GM23248 (cell line): ENCODE data around the gene RHBDF2. TPM values are rescaled to one million over a fixed set of nuclear protein-coding genes. Genes with fewer than 3 reads are reported as not detected.
"Not testable (repeated sequence)": the region's sequence is repeated elsewhere in the genome, so short reads cannot be mapped to it uniquely, and the experiment has no call there.

Experiments used
- DNase-seq: peaks from one replicate; pipeline ENCODE4 v3.0.0-alpha.2; 2015
- H2AFZ ChIP-seq: fragments of 200-600 bp; sonication (generic); 2 replicates; pipeline ENCODE4 v1.6.1; 2016; ENCODE audit warnings: antibody characterized with exemption
- H3F3A ChIP-seq: fragments of 200-600 bp; sonication (generic); 2 replicates; pipeline ENCODE4 v1.6.1; 2016; ENCODE audit warnings: mild to moderate bottlenecking, antibody characterized with exemption, mixed run types; ENCODE audit not compliant: insufficient read depth
- H3K27ac ChIP-seq: fragments of 200-600 bp; sonication (generic); 2 replicates; pipeline ENCODE4 v1.5.1; 2016; ENCODE audit warnings: mild to moderate bottlenecking
- H3K27me3 ChIP-seq: fragments of 200-600 bp; sonication (generic); replicated peaks from 2 replicates; pipeline ENCODE4 v1.6.1; 2016; ENCODE audit warnings: mild to moderate bottlenecking; ENCODE audit not compliant: insufficient read depth
- H3K36me3 ChIP-seq: fragments of 200-600 bp; sonication (generic); 2 replicates; pipeline ENCODE4 v1.6.1; 2016; ENCODE audit warnings: low read depth, mild to moderate bottlenecking
- H3K4me1 ChIP-seq: fragments of 200-600 bp; sonication (generic); 2 replicates; pipeline ENCODE4 v1.6.1; 2016; ENCODE audit warnings: mild to moderate bottlenecking; ENCODE audit not compliant: insufficient read depth
- H3K4me2 ChIP-seq: fragments of 200-600 bp; sonication (generic); one replicate; pipeline ENCODE4 v1.6.1; 2016; ENCODE audit warnings: mild to moderate bottlenecking; ENCODE audit not compliant: unreplicated experiment
- H3K4me3 ChIP-seq: fragments of 200-600 bp; sonication (generic); 2 replicates; pipeline ENCODE4 v1.5.1; 2016; ENCODE audit warnings: mild to moderate bottlenecking
- H3K79me2 ChIP-seq: fragments of 200-600 bp; sonication (generic); 2 replicates; pipeline ENCODE4 v1.6.1; 2016; ENCODE audit warnings: mild to moderate bottlenecking; ENCODE audit not compliant: insufficient read depth
- H3K9ac ChIP-seq: fragments of 200-600 bp; sonication (generic); 2 replicates; pipeline ENCODE4 v1.6.1; 2016; ENCODE audit warnings: mild to moderate bottlenecking
- H3K9me2 ChIP-seq: fragments of 200-600 bp; sonication (generic); 2 replicates; pipeline ENCODE4 v1.6.1; 2016; ENCODE audit warnings: mixed run types, mild to moderate bottlenecking, moderate library complexity; ENCODE audit not compliant: insufficient read depth
- H3K9me3 ChIP-seq: fragments of 200-600 bp; sonication (generic); one replicate; pipeline ENCODE4 v1.6.1; 2017; ENCODE audit warnings: low read depth
- H4K20me1 ChIP-seq: fragments of 200-600 bp; sonication (generic); 2 replicates; pipeline ENCODE4 v1.6.0; 2016; ENCODE audit not compliant: insufficient read depth
- EZH2 ChIP-seq: fragments of 200-600 bp; sonication (generic); IDR thresholded peaks from 2 replicates; pipeline ENCODE4 v1.6.1; 2018; ENCODE audit warnings: antibody characterized with exemption, mild to moderate bottlenecking; ENCODE audit not compliant: insufficient read depth, poor library complexity, severe bottlenecking
- EZH2phosphoT487 ChIP-seq: fragments of 200-600 bp; sonication (generic); IDR thresholded peaks from 2 replicates; pipeline ENCODE4 v1.6.1; 2018; ENCODE audit warnings: antibody characterized with exemption, moderate library complexity, mild to moderate bottlenecking, low read depth; ENCODE audit not compliant: insufficient read depth
- WGBS, 2 experiments: methylation state at CpG; one replicate each; pipeline ENCODE4 v1.1.6; 2015 to 2017; ENCODE audit warnings: low lambda C conversion rate in 2 of 2, low coverage in 1 of 2; ENCODE audit errors: missing lambda C conversion rate in 2 of 2; 5-methylcytosine and 5-hydroxymethylcytosine counted together
- in situ Hi-C: fragments of 300-500 bp; cut with MboI; formaldehyde crosslinking; loops from 2 replicates; pipeline ENCODE4 v1.15.0; 2020
- polyA plus RNA-seq: library from polyadenylated mRNA; unstranded; fragments of >200 nt; fragmentation: Nextera tagmentation; extraction: Ambion mirVana; gene quantifications from 2 replicates; pipeline ENCODE4 v1.2.1, GENCODE V29; 2016
- total RNA-seq: library from RNA; depleted of rRNA; stranded (reverse); fragments of >200 nt; shearing (Covaris generic); gene quantifications from 2 replicates; pipeline ENCODE4 v1.2.3, GENCODE V29; 2014

RHBDF2 gene
- total and polyA plus RNA-seq, 2 experiments from 2014 or later = 8.9 to 12.7 TPM

DNA sequence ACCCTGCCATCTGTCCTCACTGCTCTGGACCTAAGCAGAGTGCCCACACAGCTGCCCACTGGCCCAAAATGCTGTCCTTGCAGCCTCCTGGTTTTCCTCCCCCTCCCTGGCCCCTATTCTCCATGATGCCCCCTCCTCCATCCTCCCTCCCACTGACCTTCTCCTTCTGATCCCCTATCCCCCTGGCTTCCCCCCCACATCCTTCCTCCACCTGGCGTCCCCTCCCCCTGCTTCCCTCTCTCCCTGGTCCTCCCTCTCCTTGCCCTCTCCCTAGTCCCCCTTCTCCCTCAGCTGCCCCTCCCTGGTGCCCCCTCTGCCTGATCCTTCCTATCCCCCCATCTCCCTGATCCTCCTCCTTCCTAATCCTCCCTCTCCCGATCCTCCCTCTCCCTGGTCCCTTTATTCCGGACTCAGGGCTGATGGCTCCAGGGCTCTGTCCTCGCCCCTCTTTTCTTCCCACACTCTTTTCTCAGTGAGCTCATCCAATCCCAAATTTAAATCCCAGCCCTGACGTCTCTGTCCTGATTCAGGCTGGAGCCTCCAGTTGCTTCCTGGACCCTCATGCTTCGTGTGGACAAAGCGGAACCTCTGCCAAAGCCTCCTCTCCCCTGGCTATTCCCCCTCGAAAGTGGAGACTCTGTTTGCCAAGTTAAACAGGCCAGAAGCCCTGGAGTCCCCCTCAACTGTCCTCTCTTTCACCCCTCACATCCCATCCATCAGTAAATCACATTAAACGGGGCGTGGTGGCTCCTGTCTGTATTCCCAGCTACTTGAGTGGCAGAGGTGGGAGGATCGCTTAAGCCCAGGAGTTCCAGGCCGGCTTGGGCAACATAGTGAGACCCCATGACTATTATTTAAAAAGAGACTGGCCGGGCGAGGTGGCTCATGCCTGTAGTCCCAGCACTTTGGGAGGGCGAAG, 18.1 kb upstream of the RHBDF2 start:
- no peak overlapping the region for H2AFZ ChIP-seq
- 89% methylated on average over 14 to 15 of the region's 15 CpGs for WGBS, 2 experiments
- H4K20me1 ChIP-seq = no peaks in the 10 kb centered on the region
- peaks cover 16% of the 10 kb centered on the region; the same call in 1 of the 2 replicates for H3F3A ChIP-seq
- H3K79me2 ChIP-seq = no peaks in the 10 kb centered on the region
- no peaks in the 10 kb centered on the region for H3K36me3 ChIP-seq
- no peaks in the 10 kb centered on the region for H3K27me3 ChIP-seq
- no peaks in the 10 kb centered on the region for H3K9me3 ChIP-seq
- DNase-seq = no peak
- no peaks in the 10 kb centered on the region for H3K9me2 ChIP-seq
- TF ChIP-seq EZH2 = no peak
- TF ChIP-seq EZH2phosphoT487 = no peak
- no peak overlapping the region for H3K27ac ChIP-seq
- H3K4me1 ChIP-seq = peaks cover 14% of the 10 kb centered on the region
- H3K4me2 ChIP-seq = no peak overlapping the region
- H3K9ac ChIP-seq = no peak overlapping the region
- in situ Hi-C loops = no loop called here
- H3K4me3 ChIP-seq = no peak overlapping the region

GRCh38 chr17:76517638-76518038, 16.4 kb upstream of the RHBDF2 start:
- no peaks in the 10 kb centered on the region for H3K9me3 ChIP-seq
- DNase-seq = no peak
- H3K27ac ChIP-seq = no peak overlapping the region
- H3K4me3 ChIP-seq = no peak overlapping the region
- H3K9me2 ChIP-seq = no peaks in the 10 kb centered on the region
- no peaks in the 10 kb centered on the region for H3K27me3 ChIP-seq
- H2AFZ ChIP-seq = no peak overlapping the region
- no peaks in the 10 kb centered on the region for H4K20me1 ChIP-seq
- TF ChIP-seq EZH2phosphoT487 (no peak), EZH2 (no peak)
- peaks cover 19% of the 10 kb centered on the region; the same call in 1 of the 2 replicates for H3F3A ChIP-seq
- H3K36me3 ChIP-seq = no peaks in the 10 kb centered on the region
- H3K9ac ChIP-seq = no peak overlapping the region
- peaks cover 14% of the 10 kb centered on the region for H3K4me1 ChIP-seq
- in situ Hi-C loops = no loop called here
- H3K79me2 ChIP-seq = no peaks in the 10 kb centered on the region
- 96% methylated on average over 9 to 11 of the region's 11 CpGs for WGBS, 2 experiments
- H3K4me2 ChIP-seq = no peak overlapping the region

GRCh38 chr17:76515274-76515949, 14.2 kb upstream of the RHBDF2 start:
- Histone ChIP-seq H3K9me3 (no peaks in the 10 kb centered on the region), H3K27me3 (no peaks in the 10 kb centered on the region), H3F3A (peaks cover 19% of the 10 kb centered on the region; the same call in 1 of the 2 replicates), H3K9me2 (no peaks in the 10 kb centered on the region), H4K20me1 (no peaks in the 10 kb centered on the region), H3K4me1 (peaks cover 20% of the 10 kb centered on the region), H3K79me2 (no peaks in the 10 kb centered on the region), H3K9ac (peak overlapping the region; percentile 86), H2AFZ (peak overlapping the region; percentile 57), H3K4me2 (peak overlapping the region; percentile 52), H3K4me3 (peak overlapping the region; percentile 56), H3K36me3 (no peaks in the 10 kb centered on the region), H3K27ac (peak overlapping the region; percentile 98)
- DNase-seq = peak; percentile 99
- WGBS, 2 experiments = 2% methylated on average over 22 of the region's 22 CpGs
- in situ Hi-C loops = no loop called here
- TF ChIP-seq EZH2 (no peak), EZH2phosphoT487 (no peak)

DNA sequence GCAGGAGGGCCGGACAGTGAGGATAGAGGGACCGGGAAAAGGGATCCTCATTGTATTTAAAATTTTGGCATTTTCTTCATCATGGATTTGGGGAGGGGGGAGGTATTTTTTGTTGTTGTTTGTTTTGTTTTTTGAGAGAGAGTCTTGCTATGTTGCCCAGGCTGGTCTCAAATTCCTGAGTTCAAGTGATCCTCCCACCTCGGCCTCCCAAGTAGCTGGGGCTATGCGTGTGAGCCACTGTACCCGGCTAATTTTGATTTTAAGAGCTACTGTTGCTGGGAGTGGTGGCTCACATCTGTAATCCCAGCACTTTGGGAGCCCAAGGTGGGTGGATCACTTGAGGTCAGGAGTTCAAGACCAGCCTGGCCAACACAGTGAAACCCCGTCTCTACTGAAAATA, 13.1 kb upstream of the RHBDF2 start:
- H3K27me3 ChIP-seq, H3K36me3 ChIP-seq, H2AFZ ChIP-seq, DNase-seq, H3K4me3 ChIP-seq, in situ Hi-C loops, H4K20me1 ChIP-seq, H3K9me2 ChIP-seq, H3K9me3 ChIP-seq, H3K79me2 ChIP-seq, H3K4me2 ChIP-seq: not testable (repeated sequence)
- H3K4me1 ChIP-seq = peaks cover 23% of the 10 kb centered on the region
- WGBS, 2 experiments = 95 to 97% methylated on average over 6 of the region's 6 CpGs
- H3K9ac ChIP-seq = peak overlapping the region; percentile 86
- H3K27ac ChIP-seq = peak overlapping the region; percentile 98
- peaks cover 19% of the 10 kb centered on the region; the same call in 1 of the 2 replicates for H3F3A ChIP-seq
